HG02943 (cell line): ENCODE results near the gene OTOS.

Experiments
- ATAC-seq: cut with Tn5 transposase; IDR thresholded peaks from one replicate; pipeline ENCODE4 v1.9.1; 2021; ENCODE audit warnings: mild to moderate bottlenecking, low read depth, moderate library complexity; ENCODE audit not compliant: unreplicated experiment

The OTOS gene

DNA sequence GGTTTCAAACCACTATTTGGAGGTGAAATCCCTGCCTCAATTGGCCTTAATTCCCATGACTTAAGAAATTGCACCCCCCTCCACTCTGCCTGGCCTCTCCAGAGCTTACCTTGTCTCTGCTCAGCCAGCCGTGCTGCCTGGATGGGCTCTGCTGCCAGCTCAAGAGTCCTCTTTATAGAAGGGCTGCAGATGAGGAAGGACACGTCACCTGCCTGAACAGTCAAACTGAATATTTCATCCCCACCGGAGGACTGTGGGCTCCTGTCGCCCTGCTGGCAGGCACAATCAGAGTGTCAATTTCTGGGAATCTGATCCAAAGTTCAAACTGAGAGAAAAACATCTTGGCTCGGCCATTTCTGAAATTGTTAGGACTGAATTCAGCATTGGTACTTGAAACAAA, at the start of gene OTOS:
Gene OTOS (minus strand): TSS at position 148 of the 400 bp plus-strand sequence. CDS start 332 bp downstream, outside the sequence.
- no peak for ATAC-seq

- no peak for ATAC-seq
These were observed 49.2 kb upstream of the OTOS start for GRCh38 chr2:240189686-240190085.

GRCh38 chr2:240187989-240188590, 47.6 kb upstream of the OTOS start:
- no peak for ATAC-seq

DNA sequence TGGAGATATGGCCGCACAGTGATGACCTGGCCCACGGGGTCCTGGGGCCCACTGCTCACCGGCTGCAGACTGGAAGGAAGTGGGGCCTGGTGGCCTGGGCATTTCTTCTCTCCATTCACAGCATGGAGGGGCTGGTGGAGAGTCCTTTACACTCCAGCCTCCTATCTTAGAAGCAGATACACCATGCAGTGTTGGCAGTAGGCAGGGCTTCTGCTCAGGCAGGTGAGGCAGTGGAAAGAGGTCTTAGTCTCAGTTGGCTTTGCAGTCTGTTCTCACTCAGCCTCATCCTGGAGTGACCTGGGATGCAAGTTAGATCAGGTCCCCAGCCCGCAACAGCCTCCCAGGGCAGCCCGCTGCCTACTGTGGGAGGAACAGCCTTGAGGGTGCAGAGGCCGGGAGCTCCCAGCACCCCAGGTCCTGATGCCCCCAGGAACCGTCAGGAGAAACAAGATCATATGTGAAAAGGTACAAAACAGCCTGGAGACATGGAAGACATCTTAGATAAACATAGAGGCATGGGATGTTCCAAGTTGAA, 45.8 kb upstream of the OTOS start:
- no peak for ATAC-seq

DNA sequence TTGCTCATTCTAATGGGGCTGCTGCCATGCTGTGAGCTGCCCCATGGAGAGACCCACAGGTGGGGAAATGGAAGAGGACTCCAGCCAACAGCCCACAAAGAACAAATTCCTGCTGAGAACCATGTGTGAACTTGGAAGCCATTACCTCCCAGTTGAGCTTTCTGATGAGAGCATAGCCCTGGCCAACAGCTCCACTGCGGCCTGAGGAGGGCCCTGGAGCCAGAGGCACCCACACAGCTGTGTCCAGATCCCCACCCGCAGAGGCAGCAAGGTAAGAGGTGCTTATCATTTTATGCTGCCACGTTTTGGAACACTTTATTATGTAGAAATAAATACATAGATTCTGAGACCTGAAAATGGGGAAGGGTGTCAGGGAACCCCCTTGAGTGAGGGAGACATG, 44.2 kb upstream of the OTOS start:
- ATAC-seq: no peak

DNA sequence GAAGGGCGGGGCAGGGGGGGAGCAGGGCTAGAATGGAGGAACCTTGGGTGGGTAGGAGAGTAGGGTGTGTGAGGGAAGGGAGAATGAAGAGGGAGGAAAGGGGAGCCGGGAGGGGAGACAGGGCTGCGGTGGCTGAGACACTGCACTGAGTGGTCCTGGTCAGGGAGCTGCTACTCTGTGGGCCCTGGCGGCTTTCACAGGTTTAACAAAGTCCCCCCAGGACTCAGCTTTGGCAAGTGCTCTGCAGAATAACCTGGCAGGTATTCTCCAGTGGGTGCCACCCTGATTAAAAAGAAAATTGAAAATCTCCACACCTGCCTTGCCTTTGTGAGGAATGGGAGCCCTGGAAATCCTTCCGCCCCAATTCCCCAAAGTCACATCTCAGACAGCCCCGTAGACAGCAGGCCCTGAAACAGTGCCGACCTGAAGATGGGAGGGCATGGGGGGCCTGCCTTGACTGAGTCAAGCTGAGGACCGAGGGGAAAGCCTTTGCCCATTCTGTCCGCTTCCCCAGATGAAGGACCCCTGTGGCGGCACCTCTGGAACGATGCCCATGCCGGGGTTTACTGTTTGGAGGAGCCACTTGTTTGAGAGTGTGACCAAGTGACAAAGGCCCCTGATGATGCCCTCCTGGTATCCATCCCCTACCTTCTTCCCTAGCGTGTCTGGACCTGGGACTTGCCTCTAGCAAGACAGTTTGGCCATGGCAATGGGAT, 43.6 kb upstream of the OTOS start:
- ATAC-seq: no peak

- ATAC-seq: no peak
These were observed 42.8 kb upstream of the OTOS start for GRCh38 chr2:240183006-240183874.

GRCh38 chr2:240182476-240182875, 42.0 kb upstream of the OTOS start:
- ATAC-seq: no peak

DNA sequence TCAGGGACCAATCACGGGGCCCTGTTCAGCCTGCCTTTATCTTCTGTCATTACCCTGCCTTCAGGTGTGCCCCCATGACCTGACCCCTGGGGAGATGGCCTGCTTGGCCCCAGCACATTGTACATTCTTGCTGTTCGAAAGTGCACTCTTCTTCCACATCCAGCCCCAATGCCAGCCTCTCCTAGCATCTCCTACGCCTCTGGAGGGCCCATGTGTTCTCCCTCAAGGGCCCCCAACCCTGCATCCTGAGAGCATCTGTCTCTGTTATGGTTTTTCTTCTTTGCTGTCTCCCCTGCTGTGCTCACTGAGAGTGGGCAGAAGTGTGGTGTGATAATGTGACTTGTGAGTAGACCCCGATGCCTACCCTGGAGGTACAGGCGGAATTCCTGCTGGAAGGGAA, 41.5 kb upstream of the OTOS start:
- ATAC-seq: no peak

- no peak for ATAC-seq
These were observed 39.6 kb upstream of the OTOS start for GRCh38 chr2:240179941-240180666.

- no peak for ATAC-seq
These were observed 38.8 kb upstream of the OTOS start for GRCh38 chr2:240179186-240179815.

DNA sequence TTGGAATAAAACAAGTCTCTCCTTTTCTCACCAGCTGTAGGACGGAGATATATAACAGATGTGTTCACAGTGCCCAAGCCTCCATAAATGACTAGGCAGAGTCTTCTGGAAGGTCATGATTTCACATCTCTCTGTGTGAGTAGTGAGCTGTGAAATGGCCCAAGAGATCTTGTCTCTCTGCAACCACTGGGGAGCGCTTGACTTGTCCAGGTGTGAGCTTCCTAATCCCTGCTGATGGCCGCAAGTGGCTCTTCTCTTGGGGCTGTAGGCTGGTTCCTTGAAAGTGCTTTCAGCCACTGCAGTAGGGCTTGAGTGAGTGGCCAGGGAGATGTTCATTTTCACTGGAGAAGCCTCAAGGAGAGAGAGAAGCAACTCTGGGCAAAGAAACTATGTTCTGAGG, 38.1 kb upstream of the OTOS start:
- ATAC-seq: no peak

GRCh38 chr2:240174496-240174895, 34.0 kb upstream of the OTOS start:
- no peak for ATAC-seq

DNA sequence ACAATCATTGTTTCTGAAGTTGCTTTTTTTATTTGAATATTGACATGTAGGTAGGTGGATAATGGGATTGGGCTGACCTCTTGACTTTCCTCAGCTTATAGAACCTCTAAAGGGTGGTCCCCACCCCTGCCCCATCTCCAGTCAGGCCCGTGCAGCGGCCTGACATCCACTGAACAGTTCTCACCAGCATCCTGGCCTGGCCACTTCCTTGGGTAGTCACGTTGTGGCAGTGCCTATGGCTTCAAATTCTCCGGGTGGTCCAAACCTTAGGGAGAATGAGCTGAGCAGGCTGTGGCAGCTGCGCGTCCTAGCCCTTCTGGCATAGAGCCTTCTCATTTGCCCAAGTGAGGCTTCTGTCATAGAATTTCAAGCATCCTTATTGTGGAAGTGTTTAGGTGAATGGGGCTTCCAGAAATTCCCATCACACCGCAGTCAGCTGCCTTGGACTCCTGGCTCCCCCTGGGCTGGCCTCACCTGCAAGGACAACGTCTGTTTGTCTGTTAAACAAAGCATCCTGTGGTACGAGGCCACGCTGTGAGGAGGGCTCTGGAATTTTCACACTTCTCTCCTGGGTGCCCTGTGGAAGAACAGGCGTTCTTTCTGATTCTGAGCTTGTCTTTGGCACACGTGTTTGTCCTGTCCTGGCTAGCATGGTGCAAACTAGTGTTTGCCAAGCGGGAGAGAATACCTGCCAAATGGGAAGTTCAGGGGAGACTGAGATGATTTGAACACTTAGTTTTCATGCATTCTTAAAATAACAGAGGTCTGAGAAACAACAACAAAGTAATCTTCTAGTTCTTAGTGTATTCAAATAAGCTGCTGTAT, 31.8 kb upstream of the OTOS start:
- ATAC-seq: no peak

DNA sequence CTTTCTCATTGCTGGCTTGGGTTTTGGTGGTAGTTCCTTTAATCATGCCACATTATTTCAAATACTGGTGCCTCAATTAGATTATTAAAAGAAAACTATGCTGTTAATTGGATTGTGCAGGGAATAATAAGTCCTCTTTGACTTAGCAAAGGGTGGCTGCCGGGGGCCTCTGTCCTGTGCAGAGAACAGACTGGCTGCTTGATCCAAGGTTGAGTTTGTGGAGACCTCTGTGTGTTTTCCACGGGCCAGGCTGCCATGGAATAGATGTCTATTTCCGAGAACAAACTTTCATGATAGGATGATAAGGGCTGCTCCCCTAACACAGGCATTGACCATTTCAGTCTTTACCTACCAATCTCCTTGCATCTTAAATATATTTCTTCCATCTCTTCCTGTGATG, 30.4 kb upstream of the OTOS start:
- no peak for ATAC-seq

DNA sequence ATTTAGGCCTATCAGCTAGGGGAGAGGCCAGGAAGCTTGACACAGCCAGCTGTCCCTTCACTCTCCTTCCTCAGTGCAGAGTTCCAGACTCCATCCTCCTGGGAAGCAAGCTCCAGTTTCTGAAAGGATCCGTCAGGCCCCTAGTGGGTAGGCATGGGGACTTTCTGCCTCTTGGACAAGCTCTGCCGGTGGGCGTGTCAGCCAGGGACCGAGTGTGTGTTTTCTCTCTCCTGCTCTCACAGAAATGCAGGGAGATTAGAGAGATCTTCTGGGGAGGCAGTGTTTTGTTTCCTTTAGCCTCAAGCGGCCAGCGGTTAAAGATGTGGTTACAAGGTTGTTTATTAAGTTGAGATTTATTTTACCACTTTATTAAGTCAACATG, 29.9 kb upstream of the OTOS start:
- no peak for ATAC-seq

DNA sequence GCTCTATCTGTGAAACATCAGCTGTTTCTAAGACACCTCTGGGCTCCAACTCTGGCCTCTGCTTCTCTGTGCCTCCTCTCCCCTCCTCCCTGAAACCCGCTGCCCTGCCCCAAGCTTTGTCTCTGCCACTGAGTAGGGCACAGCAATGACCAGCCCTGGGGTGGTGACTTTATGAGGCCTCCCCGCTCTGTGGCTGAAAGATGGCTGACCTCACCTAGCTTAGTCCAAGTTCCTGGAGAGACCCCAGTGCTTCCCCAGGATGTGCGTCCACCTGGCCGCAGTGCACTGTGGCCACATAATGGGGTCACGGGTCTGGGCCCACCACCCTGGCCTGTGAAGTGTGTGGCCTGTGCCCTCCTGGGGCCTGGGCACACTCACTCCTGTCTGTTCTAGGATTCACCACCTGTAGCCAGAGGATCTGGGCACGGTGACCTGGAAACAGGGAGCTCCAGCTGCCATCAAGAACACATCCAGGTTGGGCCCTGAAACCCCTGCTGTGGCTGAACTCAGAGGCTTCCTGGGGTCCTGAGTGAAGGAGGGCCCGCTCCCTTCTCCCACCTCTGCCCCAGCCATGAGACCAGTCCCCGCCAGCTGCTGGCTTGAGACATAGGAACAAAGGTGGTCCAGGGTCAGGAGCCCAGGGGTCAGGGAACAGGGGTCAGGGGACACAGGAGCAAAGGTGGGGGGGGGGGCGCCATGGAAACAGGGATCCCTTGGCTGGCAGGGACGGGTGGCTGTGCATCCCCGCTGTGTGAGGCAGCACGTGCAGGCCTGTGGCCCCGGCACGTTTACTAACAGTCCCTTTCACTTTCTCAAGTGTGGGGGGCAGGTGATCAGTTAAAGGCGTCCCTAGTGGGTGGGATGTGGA, 29.3 kb upstream of the OTOS start:
- ATAC-seq: no peak
